RWPE1 (cell line): ENCODE measurements around the gene ERBB4.

Source experiments
- CTCF ChIA-PET: fragments of 350-600 bp; sonication (Branson Sonifier 250); formaldehyde crosslinking; extraction: SDS; loops from one replicate; lab custom pipeline; 2021; lab: Yijun Ruan, JAX
- POLR2A ChIA-PET: fragments of 400-600 bp; formaldehyde crosslinking; extraction: SDS; loops from one replicate; lab custom pipeline; 2020; ENCODE audit warnings: antibody characterized with exemption; ENCODE audit not compliant: low non-redundant PET; lab: Yijun Ruan, JAX
- DNase-seq: peaks from one replicate; pipeline ENCODE4 v3.0.0; 2012; ENCODE audit warnings: low spot score
- H3K27ac ChIP-seq: fragments of 450-650 bp; 2 replicates; pipeline ENCODE4 v1.5.1; 2017
- TF ChIP-seq, protein P1 (sequence below): fragments of 450-650 bp; conservative IDR thresholded peaks from 2 replicates; pipeline ENCODE4 v1.5.1; 2017; ENCODE audit warnings: low read depth, mild to moderate bottlenecking

ERBB4 gene

DNA sequence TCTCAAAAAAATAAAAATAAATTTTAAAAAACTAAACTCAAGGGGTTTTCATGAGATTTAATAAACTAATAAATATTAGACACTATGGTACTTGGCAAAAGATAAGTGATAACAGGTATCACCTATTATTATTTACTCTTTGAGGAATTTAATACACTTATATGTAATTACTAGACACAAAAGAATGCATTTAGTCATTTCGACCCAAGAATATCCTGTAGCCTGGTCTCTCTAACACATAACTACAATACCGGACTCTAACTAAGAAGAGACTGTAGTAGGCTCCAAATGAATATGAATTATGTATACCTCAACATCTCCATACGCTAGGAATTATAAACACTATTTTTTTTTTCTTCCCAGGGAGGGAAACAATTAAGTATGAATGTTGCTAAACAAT is 1131.5 kb downstream of the ERBB4 start:
- ChIA-PET POLR2A (no interaction called here), CTCF (no interaction called here)
- TF ChIP-seq, protein P1, sequence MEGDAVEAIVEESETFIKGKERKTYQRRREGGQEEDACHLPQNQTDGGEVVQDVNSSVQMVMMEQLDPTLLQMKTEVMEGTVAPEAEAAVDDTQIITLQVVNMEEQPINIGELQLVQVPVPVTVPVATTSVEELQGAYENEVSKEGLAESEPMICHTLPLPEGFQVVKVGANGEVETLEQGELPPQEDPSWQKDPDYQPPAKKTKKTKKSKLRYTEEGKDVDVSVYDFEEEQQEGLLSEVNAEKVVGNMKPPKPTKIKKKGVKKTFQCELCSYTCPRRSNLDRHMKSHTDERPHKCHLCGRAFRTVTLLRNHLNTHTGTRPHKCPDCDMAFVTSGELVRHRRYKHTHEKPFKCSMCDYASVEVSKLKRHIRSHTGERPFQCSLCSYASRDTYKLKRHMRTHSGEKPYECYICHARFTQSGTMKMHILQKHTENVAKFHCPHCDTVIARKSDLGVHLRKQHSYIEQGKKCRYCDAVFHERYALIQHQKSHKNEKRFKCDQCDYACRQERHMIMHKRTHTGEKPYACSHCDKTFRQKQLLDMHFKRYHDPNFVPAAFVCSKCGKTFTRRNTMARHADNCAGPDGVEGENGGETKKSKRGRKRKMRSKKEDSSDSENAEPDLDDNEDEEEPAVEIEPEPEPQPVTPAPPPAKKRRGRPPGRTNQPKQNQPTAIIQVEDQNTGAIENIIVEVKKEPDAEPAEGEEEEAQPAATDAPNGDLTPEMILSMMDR = no peak
- no peak overlapping the region for H3K27ac ChIP-seq
- no peak for DNase-seq

DNA sequence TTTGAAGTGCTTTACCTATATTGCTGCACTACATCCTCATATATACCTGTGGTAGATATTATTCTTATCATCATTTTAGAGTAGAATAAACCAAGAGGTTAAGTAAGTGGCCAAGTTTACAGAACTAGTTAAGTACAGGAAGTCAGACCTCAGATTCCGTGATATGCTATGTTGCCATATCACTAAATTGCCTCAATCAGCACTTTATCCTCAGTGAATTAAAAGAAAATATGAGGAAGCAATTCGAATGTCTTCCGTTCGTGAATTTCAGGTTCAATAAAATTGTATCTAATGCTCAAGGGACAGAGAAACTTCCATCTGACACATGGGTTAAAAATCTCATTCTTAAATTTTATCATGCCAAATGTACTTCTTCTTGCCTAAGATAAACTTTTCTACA is 1133.6 kb downstream of the ERBB4 start:
- ChIA-PET POLR2A (no interaction called here), CTCF (no interaction called here)
- H3K27ac ChIP-seq = no peak overlapping the region

DNA sequence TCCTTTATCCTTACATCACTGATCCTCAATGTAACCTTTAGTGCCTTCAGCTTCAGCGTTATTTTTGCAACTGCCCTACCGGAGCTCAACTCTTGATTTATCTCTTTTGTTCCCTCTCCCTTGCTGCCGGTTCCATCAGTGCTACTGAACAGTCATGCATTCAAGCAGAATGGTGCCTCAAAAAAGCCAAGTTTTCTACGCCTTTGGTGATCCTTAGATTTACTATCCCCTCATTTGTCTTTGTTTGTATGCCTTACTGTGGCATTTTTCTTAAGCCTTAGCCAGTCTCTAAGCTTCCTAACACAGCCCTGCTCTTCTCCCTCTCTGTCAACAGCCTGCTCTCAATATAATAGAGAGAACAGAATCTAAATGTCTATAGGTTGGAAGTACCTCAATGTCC is 1134.5 kb downstream of the ERBB4 start:
- POLR2A ChIA-PET = no interaction called here
- TF ChIP-seq, protein P1 = no peak
- no peak for DNase-seq
- CTCF ChIA-PET = interaction anchor here (0.6 kb wide), 1 partner anchor 1334 kb away, joined by 4 read pairs; no protein-coding TSS in a partner anchor
- H3K27ac ChIP-seq = no peak overlapping the region

More for the DNA sequence above, 1133.6 kb downstream of the ERBB4 start:
- TF ChIP-seq, protein P1 = no peak
- no peak for DNase-seq

DNA sequence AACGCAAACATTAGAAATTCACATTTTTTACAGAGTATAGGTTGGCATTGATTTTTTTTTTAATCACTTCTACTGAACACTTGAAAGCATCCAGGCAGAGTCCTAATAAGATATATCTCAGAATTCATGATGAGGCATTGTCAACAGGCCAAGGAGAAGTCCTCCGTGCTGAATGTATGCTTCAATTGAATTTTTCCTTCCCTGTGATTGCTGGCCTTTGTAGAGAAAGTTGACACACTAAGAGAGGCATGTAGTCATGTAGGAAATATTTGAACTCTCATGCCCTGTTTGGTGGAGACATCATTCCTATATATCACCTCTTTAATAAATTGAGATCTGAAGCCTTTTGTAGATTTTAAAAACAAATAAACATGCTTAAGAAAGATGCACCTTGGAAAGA is 1137.3 kb downstream of the ERBB4 start:
- POLR2A ChIA-PET = no interaction called here
- no peak for DNase-seq
- CTCF ChIA-PET = no interaction called here
- H3K27ac ChIP-seq = no peak overlapping the region
- TF ChIP-seq, protein P1 = no peak

DNA sequence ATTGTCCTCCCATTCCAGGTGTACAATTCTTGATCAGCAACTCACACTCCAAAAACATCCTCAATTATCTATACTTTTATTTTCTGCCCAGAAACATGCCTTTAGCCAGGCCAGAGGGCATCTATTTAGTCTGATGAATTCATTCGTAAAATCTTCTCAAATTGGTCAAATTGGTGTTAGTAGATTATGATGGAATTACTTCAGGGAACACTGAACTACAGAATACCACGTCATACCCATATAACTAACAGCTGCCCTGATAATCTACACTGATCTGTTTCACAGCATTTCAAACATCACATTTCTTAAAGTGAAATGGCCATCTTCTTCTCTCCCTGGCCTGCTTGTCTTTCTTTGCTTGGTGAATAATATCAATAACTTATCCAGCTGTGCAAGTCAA is 1140.8 kb downstream of the ERBB4 start:
- ChIA-PET CTCF (no interaction called here), POLR2A (no interaction called here)
- DNase-seq = no peak
- H3K27ac ChIP-seq = no peak overlapping the region
- TF ChIP-seq, protein P1 = no peak

DNA sequence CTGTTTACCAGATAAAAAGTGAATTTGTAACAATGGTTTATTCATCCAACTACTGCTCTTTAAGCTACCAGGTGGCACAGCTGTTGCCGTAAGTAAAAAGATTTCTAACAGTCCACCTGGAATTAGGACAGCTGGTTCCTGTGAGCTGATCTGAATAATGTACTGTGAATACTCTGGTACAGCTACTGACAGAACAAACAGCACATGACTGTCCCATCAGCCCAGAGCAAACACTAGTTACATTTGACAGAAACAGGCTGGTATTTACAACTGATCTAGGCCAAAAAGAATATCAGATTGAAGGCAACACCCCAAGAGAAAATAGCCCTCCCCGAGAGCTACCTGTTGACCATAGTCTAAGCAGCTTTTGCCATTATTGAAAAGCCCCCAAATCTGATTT is 1141.8 kb downstream of the ERBB4 start:
- ChIA-PET POLR2A (no interaction called here), CTCF (no interaction called here)
- no peak for DNase-seq
- H3K27ac ChIP-seq = no peak overlapping the region
- TF ChIP-seq, protein P1 = no peak
